Spleen (tissue), 7 donors: ENCODE measurements around the gene LRP1B.

ENCODE experiments used
- CTCF ChIP-seq, 11 experiments: fragments of 200-600 bp in 7 of 11; fragments of 450-650 bp in 4 of 11; sonication (generic) in 4 of 11; IDR thresholded peaks in 8 of 11; conservative IDR thresholded peaks in 3 of 11; 1 replicate in 7 of 11; 2 replicates in 4 of 11; pipeline versions ENCODE4 v1.4.0 to v1.8.0; 2016 to 2021; ENCODE audit warnings: antibody characterized with exemption in 11 of 11, inconsistent platforms in 4 of 11, mild to moderate bottlenecking in 1 of 11
- POLR2A ChIP-seq, 3 donors: fragments of 450-650 bp; IDR thresholded peaks; one replicate each; pipeline ENCODE4 v1.5.1; 2017; ENCODE audit warnings: antibody characterized with exemption in 3 of 3, mild to moderate bottlenecking in 1 of 3
- donor health status: DM: no; HTN: no; CAD: no; lungs with moderate emphysema.
- donor health status: DM: no; HTN: no; CAD: no.
- donor health status: DM: no; HTN: no; CAD: no.

GRCh38 chr2:142037744-142038143 is 93.1 kb downstream of the LRP1B start:
- TF ChIP-seq CTCF (IDR thresholded peaks at IDR 0.05 in 8 of 11, conservative IDR thresholded peaks at IDR 0.05 in 3 of 11) (no peak), POLR2A (IDR thresholded peaks at IDR 0.05) (no peak)
